ENCODE data around the gene ANKRD65. TPM values are rescaled to one million over a fixed set of nuclear protein-coding genes. Genes with fewer than 3 reads are reported as not detected.
"Not testable (repeated sequence)": the region's sequence is repeated elsewhere in the genome, so short reads cannot be mapped to it uniquely, and the experiment has no call there.

ANKRD65 gene
- total RNA-seq, 2 donors from 2014 or later, result not detected

DNA sequence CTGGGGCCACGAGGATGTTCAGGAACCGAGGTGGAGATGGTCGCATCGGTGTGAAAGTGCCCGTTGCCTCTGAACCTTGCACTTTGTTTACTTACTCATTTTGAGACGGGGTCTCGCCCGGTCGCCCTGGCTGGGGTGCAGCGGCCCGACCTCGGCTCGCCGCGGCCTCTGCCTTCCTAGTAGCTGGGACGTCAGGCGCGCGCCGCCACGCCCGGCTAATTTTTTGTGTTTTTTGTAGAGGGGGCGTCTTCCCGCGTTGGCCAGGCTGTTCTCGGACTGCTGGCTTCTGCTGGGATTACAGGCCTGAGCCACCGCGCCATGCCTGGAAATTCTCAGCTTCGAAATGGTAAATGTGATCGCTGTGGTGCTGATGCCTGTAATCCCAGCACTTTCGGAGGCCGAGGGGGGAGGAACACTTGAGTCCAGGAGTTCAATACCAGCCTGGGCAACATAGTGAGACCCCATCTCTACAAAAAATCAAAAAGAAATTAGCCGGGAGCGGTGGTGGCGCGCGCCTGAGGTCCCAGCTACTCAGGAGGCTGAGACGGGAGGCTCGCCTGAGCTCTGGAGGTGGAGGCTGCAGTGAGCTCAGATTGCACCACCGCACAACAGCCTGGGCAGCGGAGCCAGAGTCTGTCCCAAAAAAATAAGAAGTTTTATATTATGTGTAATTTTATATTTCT is 13.3 kb downstream of the ANKRD65 start:
- H3K27ac Mint-ChIP-seq, result peak overlapping the region; percentile 91
- peak; percentile 24 for ATAC-seq
- no peaks in the 10 kb centered on the region for H3K9me3 ChIP-seq (ENCODE audit: control insufficient read depth, low read length, poor library complexity, severe bottlenecking)
- H3K4me1 Mint-ChIP-seq, result peaks cover 8% of the 10 kb centered on the region
- no peak for DNase-seq
- H3K4me3 Mint-ChIP-seq, result peak overlapping the region; percentile 93
- no peaks in the 10 kb centered on the region for H3K27me3 Mint-ChIP-seq
- peaks cover 3% of the 10 kb centered on the region for H3K36me3 Mint-ChIP-seq (ENCODE audit: low read depth)

- peaks cover 12% of the 10 kb centered on the region for H3K4me1 Mint-ChIP-seq
- peak; percentile 92 to 95 (median 94) for DNase-seq
- H3K36me3 Mint-ChIP-seq (ENCODE audit: low read depth), result peaks cover 3% of the 10 kb centered on the region
- H3K27me3 Mint-ChIP-seq, result no peaks in the 10 kb centered on the region
- H3K4me3 Mint-ChIP-seq, result peak within 1 kb of the TSS; percentile 93
- no peaks in the 10 kb centered on the region for H3K9me3 ChIP-seq (ENCODE audit: control insufficient read depth, low read length, poor library complexity, severe bottlenecking)
- ATAC-seq, result peak; percentile 95
- peak within 1 kb of the TSS; percentile 91 for H3K27ac Mint-ChIP-seq
Measured at GRCh38 chr1:1406821-1407635, 14.0 kb downstream of the ANKRD65 start, which contains the start of gene MRPL20. TSS of gene MRPL20 (minus strand) at chr1:1407293. CDS start at chr1:1407217, 76 bp downstream.

GRCh38 chr1:1406101-1406820 is 14.8 kb downstream of the ANKRD65 start:
- Mint-ChIP-seq H3K4me3 (peak overlapping the region; percentile 93), H3K27ac (peak overlapping the region; percentile 91), H3K27me3 (no peaks in the 10 kb centered on the region), H3K4me1 (peaks cover 12% of the 10 kb centered on the region), H3K36me3 (ENCODE audit: low read depth) (peaks cover 3% of the 10 kb centered on the region)
- H3K9me3 ChIP-seq (ENCODE audit: control insufficient read depth, low read length, poor library complexity, severe bottlenecking), result no peaks in the 10 kb centered on the region
- no peak for DNase-seq
- ATAC-seq, result no peak

- H3K9me3 ChIP-seq (ENCODE audit: control insufficient read depth, low read length, poor library complexity, severe bottlenecking), result no peaks in the 10 kb centered on the region
- Mint-ChIP-seq H3K27ac (peak overlapping the region; percentile 91), H3K36me3 (ENCODE audit: low read depth) (peaks cover 3% of the 10 kb centered on the region), H3K4me1 (peaks cover 22% of the 10 kb centered on the region), H3K27me3 (no peaks in the 10 kb centered on the region), H3K4me3 (peak overlapping the region; percentile 57)
- ATAC-seq (no peak), DNase-seq (no peak)
Measured at GRCh38 chr1:1403653-1404052, 17.4 kb downstream of the ANKRD65 start.

DNA sequence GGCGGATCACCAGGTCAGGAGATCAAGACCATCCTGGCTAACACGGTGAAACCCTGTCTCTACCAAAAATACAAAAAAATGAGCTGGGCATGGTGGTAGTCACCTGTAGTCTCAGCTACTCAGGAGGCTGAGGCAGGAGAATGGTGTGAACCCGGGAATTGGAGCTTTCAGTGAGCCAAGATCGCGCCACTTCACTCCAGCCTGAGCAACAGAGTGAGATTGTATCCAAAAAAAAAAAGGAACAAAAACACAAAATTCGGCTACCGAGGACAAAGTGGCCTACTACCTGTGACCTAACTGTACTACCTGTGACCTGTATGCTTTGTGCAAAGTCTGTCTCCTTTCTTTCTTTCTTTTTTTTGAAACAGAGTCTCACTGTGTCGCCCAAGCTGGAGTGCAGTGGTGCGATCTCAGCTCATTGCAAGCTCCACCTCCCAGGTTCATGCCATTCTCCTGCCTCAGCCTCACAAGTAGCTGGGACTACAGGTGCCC is 18.1 kb downstream of the ANKRD65 start:
- H3K36me3 Mint-ChIP-seq (ENCODE audit: low read depth); H3K27me3 Mint-ChIP-seq; ATAC-seq; DNase-seq; H3K4me3 Mint-ChIP-seq; H3K9me3 ChIP-seq (ENCODE audit: control insufficient read depth, low read length, poor library complexity, severe bottlenecking): not testable (repeated sequence)
- Mint-ChIP-seq H3K4me1 (peaks cover 25% of the 10 kb centered on the region), H3K27ac (peak overlapping the region; percentile 91)

DNA sequence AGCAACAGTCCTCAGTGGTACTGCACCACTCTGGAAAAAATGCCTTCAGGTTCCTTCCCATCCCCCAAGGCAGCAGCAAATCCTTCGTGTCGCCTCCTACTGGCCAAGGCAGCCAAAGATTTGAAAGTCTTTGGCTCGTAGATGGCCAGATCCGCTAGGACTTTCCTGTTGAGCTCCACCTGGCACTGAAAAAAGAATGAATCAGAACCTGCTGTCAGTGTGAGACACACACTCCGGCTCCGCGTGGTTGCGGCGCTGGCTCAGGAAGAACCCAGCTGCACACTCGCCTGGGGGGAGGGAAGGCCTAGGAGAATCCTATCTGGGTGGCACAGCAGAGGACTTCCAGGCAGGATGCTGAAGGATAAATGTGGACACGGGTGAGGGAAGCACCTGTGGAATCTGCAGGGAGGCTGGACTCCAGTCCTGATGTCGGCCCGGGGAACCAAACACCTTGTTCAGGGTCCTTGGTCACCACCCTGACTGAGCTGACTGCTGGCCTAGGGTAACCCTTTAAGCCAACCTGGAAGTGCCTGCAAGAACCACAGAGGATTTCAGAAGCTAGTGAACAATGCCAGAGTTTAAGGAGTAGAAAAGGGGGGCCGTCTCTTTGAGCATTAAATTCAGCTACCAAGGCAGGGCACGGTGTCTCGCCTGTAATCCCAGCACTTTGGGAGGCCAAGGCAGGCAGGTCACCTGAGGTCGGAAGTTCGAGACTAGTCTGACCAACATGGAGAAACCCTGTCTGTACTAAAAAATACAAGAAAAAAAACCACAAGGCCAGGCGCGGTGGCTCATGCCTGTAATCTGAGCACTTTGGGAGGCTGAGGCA is 18.8 kb downstream of the ANKRD65 start:
- no peak for ATAC-seq
- no peak for DNase-seq
- Mint-ChIP-seq H3K27me3 (no peaks in the 10 kb centered on the region), H3K4me1 (peaks cover 27% of the 10 kb centered on the region), H3K36me3 (ENCODE audit: low read depth) (peaks cover 3% of the 10 kb centered on the region), H3K27ac (peak overlapping the region; percentile 65), H3K4me3 (peak overlapping the region; percentile 52)
- no peaks in the 10 kb centered on the region for H3K9me3 ChIP-seq (ENCODE audit: control insufficient read depth, low read length, poor library complexity, severe bottlenecking)

- DNase-seq (no peak), ATAC-seq (no peak)
- peaks cover 3% of the 10 kb centered on the region for H3K36me3 Mint-ChIP-seq (ENCODE audit: low read depth)
- H3K27ac Mint-ChIP-seq, result peak overlapping the region; percentile 65
- no peaks in the 10 kb centered on the region for H3K27me3 Mint-ChIP-seq
- H3K4me3 Mint-ChIP-seq, result no peak overlapping the region
- H3K9me3 ChIP-seq (ENCODE audit: control insufficient read depth, low read length, poor library complexity, severe bottlenecking), result no peaks in the 10 kb centered on the region
- peaks cover 27% of the 10 kb centered on the region for H3K4me1 Mint-ChIP-seq
Measured at GRCh38 chr1:1401457-1402010, 19.5 kb downstream of the ANKRD65 start.

DNA sequence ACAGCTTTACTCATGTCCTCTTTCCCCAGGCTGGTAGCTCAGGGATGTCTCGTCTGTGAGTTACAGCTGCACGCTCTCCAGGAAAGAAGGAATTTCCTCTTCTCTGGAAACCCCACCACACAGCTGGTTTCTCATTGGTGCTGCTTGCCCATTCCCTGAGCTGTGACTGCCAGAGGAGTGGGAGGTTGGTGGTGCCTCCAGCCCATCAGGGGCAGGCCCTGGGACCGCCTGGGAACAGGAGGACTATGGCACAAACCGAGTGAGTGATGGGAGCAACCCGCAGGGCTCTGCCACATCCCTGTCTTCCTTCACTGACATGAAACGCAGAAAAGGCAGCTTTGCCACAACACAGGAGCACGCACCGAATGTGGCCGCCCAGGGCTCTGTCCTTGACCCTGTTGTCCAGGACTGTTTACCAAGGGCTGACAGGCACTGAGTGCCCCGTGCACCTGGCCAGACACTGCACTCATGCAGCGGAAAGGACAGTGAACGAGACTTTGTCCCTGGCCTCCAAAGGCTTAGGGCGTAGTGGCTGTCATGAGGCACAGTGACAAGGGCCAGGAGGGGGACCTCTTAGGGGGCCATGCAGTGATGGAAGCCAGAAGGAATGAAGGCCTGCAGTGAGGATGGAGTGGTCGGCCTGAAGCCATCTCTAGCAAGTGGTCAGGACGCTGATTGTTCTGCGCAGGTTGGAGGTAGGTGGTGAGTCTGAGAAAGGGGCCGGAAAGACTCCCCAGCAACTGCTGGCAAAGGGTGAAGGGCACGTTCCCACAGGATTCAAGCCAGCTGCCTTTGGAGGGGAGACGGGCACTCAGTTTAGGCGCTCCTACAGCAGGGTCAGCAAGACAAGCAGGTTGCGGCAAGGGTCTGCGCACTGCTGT is 20.3 kb downstream of the ANKRD65 start:
- H3K4me1 Mint-ChIP-seq, result peaks cover 27% of the 10 kb centered on the region
- peaks cover 3% of the 10 kb centered on the region for H3K36me3 Mint-ChIP-seq (ENCODE audit: low read depth)
- no peaks in the 10 kb centered on the region for H3K27me3 Mint-ChIP-seq
- H3K9me3 ChIP-seq (ENCODE audit: control insufficient read depth, low read length, poor library complexity, severe bottlenecking), result no peaks in the 10 kb centered on the region
- no peak for ATAC-seq
- peak overlapping the region; percentile 92 for H3K4me3 Mint-ChIP-seq
- H3K27ac Mint-ChIP-seq, result peak overlapping the region; percentile 90
- DNase-seq, result no peak

DNA sequence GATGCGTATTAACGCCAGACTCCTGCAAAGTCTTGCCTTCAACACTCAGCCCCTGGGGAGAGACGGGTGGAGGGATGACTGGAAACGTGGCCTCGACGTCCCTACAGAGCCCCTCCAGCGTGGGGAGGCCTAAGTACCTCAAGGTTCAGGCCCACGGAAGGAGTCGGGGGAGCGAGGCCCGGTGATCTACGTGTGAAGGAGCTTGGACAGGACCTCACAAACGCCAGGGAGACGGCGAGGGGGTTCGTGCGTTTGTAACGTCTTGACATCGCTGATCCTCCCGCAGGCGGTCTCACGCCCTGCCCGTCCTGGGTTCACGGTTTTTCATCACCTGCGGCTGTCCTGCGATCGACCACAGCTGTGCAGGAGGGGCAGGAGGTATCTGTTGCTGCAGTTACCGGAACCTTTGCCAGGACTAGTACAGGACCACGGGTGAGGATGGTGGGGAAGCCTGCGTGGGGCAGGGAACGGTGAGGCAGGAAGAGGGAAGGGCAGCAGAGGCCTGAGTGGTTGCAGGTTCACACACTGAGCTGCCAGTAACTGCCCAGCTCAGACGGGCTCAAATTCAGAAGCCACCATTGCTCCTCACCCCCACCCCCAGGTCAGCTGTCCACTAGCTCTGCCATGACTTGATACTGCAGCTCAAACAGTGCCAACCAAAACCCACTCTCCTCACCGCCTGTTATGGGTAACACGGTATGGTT is 21.1 kb downstream of the ANKRD65 start:
- ATAC-seq, result no peak
- H3K9me3 ChIP-seq (ENCODE audit: control insufficient read depth, low read length, poor library complexity, severe bottlenecking), result no peaks in the 10 kb centered on the region
- Mint-ChIP-seq H3K27me3 (no peaks in the 10 kb centered on the region), H3K36me3 (ENCODE audit: low read depth) (peaks cover 7% of the 10 kb centered on the region), H3K4me1 (peaks cover 30% of the 10 kb centered on the region), H3K27ac (peak overlapping the region; percentile 90), H3K4me3 (peak overlapping the region; percentile 92)
- no peak for DNase-seq

DNA sequence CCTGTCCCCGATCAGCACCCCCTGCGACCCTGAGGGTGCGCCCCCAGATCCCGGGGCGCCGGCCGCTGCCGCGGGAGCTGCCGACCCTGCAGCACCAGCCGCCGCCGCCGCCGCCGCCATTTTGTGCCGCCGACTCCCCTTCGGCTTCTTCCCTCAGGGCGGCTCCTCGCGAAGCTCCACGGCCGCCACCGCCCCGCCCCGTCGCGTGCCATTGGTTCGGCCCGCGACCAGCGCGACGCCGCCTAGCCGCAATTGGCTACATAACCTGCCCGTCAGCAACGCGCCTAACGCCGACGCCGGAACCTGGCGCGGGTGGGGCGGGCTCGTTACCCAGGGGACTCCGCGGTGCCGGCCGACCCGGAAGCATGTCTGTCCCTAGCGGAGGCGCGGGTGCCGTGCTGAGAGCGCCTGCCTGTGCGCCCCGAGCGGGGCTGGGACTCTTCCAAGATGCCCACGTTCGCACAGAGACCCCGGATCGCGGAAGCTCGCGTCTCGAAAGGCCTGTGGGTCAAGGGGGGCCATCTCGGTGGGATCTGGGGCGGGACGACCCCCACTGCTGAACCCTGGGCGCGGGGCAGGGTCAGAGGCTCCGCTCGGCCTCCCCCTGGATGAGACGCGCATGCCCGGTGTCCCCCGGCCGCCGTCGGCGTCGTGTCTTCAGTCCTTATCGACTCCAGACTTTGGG is 21.7 kb downstream of the ANKRD65 start, which contains the start of gene CCNL2:
Gene CCNL2, minus strand, starts transcription at position 149 of the 685 bp plus-strand sequence. Its CDS starts 29 bp downstream, at position 120.
- peak; percentile 99 for DNase-seq
- H3K9me3 ChIP-seq (ENCODE audit: control insufficient read depth, low read length, poor library complexity, severe bottlenecking), result no peaks in the 10 kb centered on the region
- Mint-ChIP-seq H3K27ac (peak within 1 kb of the TSS; percentile 90), H3K4me3 (peak within 1 kb of the TSS; percentile 92), H3K36me3 (ENCODE audit: low read depth) (peaks cover 7% of the 10 kb centered on the region), H3K4me1 (peaks cover 30% of the 10 kb centered on the region), H3K27me3 (no peaks in the 10 kb centered on the region)
- ATAC-seq, result peak; percentile 96

Data from T-helper 17 cell (primary cell).